HG03565 (cell line): ENCODE data around the gene ARHGAP42.

ENCODE experiments used
- ATAC-seq: cut with Tn5 transposase; IDR thresholded peaks from one replicate; pipeline ENCODE4 v1.9.1; 2021; ENCODE audit warnings: mild to moderate bottlenecking, moderate library complexity; ENCODE audit not compliant: unreplicated experiment

ARHGAP42 gene

DNA sequence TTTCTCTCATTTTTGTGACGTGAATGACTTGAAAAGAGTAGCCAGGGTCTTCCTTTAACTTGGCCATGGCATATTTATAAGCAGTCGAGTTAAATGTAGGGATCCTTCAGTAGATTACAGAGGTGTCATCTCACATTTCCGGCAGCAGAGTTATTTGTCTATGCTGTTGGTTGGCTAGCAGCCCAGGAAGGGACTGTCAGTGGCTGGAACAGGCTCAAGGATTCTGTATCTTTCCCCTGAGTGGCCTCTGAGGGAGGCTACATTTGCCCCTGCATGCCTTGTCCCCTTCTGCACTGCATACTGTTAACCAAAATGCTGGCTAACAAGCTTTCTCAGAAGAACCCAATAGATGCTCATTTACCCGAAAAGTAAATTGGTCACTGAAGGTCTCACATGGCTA lies 254.9 kb downstream of the ARHGAP42 start:
- no peak for ATAC-seq

DNA sequence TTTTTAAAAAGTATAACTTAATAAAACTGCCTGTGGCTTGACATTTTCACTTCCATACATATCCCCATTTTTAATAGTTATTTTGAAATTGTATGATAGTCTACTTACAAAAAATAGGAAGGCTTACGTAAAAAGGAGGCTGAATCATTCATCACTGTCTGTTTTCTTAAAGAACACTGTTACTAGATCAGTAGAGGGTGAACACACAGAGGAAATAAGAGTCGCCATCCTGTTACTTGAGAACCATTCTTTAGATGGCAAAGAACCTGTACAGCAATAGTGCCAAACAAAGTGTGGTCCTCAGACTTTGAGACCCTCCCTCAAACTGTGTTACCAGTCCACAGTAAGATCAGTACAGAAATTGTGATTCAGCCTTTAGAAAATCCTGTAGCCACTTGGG lies 261.8 kb downstream of the ARHGAP42 start:
- ATAC-seq, result no peak

- ATAC-seq, result no peak
Measured at GRCh38 chr11:100949443-100949842, 262.4 kb downstream of the ARHGAP42 start.

DNA sequence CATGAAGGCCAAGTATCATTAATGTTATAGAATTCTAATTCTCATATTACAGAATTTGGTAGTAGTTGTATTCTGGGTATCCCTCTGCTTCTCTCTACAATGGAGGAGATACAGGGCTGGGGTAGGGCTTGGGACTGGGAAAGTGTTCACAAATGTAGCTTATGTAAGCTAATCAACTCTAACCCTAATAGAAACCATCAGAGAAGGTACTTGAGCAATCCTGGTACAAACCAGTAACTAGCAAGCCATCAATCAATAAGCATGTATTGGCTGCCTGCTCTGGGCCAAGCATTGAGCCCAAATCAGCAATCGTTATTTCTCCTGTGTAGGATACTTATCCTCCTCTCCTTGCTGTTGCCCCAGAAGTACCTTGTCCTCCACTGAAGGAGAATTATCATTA lies 268.2 kb downstream of the ARHGAP42 start:
- ATAC-seq, result no peak

- ATAC-seq, result no peak
Measured at GRCh38 chr11:100956351-100956750, 269.3 kb downstream of the ARHGAP42 start.

GRCh38 chr11:100957499-100957898 lies 270.4 kb downstream of the ARHGAP42 start:
- no peak for ATAC-seq

DNA sequence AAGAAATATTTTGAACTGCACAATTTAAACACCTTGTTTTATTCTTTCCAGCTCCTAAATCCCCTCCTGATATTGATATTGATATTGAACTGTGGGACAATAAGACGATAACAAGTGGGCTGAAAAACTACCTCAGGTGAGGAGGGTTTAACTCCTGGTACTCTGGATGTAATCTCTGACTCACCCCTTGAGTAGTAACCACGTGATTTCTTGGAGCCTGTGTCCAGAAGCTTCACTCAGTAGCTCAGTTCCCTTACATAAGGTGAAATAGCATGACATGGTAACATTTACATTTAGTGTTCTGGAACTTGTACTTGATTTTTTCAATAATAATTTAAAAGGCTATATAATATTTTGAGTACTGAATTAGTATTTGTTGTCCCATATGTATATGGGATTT lies 274.5 kb downstream of the ARHGAP42 start:
- ATAC-seq, result no peak

- ATAC-seq, result no peak
Measured at GRCh38 chr11:100963375-100963774, 276.3 kb downstream of the ARHGAP42 start.

GRCh38 chr11:100964435-100964834 lies 277.3 kb downstream of the ARHGAP42 start:
- ATAC-seq, result no peak

DNA sequence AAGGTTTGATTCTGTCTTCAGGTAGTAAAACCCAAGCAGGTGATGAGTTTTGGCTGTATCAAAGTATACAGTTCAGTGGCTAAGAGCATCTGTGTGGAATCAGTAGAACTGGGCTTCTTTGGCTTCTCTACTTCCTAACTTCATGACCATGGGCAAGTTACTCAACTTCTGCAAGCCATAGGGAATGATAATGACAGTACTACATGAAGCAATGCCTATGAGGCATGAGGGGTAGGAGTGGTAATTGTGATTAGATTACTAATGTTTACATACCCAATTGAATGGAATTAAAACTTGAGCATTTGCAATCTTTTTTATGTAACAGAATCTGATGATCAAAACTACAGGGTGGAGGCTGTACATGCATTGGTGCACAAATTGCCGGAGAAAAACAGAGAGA lies 278.3 kb downstream of the ARHGAP42 start:
- no peak for ATAC-seq

- ATAC-seq, result no peak
Measured at GRCh38 chr11:100966366-100966765, 279.3 kb downstream of the ARHGAP42 start.

DNA sequence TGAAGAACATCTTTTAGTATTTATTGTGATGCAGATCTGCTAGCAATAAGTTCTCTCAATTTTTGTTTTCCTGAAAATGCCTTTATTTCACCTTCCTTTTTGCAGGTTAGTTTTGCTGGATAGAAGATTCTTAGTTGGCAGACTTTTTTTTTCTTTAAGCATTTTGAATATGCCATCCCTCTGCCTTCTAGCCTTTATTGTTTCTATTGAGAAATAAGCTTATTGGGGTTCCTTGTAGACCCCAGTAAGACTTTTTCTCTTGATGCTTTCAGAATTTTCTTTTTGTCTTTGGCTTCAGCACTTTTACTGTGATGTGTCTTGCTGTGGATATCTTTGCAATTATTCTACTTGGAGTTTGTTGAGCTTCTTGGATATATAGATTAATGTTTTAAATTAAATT lies 281.9 kb downstream of the ARHGAP42 start:
- no peak for ATAC-seq

- no peak for ATAC-seq
Measured at GRCh38 chr11:100970283-100971164, 283.4 kb downstream of the ARHGAP42 start.

- ATAC-seq, result no peak
Measured at GRCh38 chr11:100972046-100972445, 285.0 kb downstream of the ARHGAP42 start.

DNA sequence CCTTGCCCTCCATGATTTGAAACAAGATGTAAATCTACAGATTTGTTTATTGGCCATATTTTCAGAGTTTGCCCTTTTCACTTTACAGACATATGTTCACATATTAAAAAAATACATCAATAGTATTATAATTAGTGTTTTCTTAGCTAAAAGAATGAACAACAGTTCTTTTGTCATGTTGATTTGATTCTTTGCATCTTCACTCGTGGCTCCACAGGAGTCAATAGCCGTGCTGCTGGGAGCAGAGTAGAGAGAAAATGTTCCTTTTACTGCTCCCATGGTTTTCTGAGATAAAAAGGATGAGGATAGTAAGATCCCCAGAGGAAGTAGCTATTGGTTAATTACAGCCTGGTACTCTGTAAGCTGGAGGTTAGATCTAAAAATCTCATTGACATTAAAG lies 291.4 kb downstream of the ARHGAP42 start:
- ATAC-seq, result no peak

GRCh38 chr11:100978939-100979338 lies 291.9 kb downstream of the ARHGAP42 start:
- no peak for ATAC-seq

- no peak for ATAC-seq
Measured at GRCh38 chr11:100980156-100980555, 293.1 kb downstream of the ARHGAP42 start.

GRCh38 chr11:100981196-100981824 lies 294.2 kb downstream of the ARHGAP42 start:
- no peak for ATAC-seq

- peak; percentile 78 for ATAC-seq
Measured at GRCh38 chr11:100984668-100985067, 297.6 kb downstream of the ARHGAP42 start.

DNA sequence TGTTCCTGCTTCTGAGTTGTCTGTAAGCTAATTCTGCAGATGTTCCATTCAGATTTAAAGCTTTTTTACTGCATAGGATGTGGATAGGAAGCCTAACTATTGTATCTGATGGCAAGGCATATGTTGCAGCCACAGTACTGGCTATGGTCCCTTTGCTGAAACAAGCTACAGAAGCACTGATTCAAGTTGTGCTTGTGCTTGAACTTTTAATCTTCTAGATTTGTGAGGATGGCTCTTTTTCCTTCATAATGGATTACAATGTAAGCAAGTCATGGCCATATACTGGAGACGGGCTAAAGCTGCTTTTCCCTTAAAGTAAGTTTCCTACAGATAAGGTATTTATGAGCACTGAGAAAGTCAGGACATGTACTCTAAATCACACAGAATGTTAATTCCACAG lies 303.8 kb downstream of the ARHGAP42 start:
- ATAC-seq, result no peak

GRCh38 chr11:100991541-100991940 lies 304.5 kb downstream of the ARHGAP42 start:
- no peak for ATAC-seq

GRCh38 chr11:100994966-100995365 lies 307.9 kb downstream of the ARHGAP42 start:
- no peak for ATAC-seq
